Astrocyte (in vitro differentiated cells and primary cell): Measurements from ENCODE around the gene MRAP2. TPM values are rescaled to one million over a fixed set of nuclear protein-coding genes. Genes with fewer than 3 reads are reported as not detected.

Experiments used
- DNase-seq: peaks from one replicate; pipeline ENCODE4 v3.0.0-alpha.2; 2010; ENCODE audit warnings: low read depth
- FAIRE-seq: peaks from 2 replicates; lab custom pipeline; 2011; peaks lifted over from hg19 to GRCh38; lab: Jason Lieb, UNC
- H2AFZ ChIP-seq: 2 replicates; pipeline ENCODE4 v1.6.0; 2012; ENCODE audit warnings: low read depth, low read length, inconsistent platforms
- H3K27ac ChIP-seq: 2 replicates; pipeline ENCODE4 v1.5.1; 2011; ENCODE audit warnings: low read depth, low read length, inconsistent platforms
- H3K27me3 ChIP-seq: 2 replicates; pipeline ENCODE4 v1.6.0; 2011; ENCODE audit warnings: low read length, inconsistent platforms; ENCODE audit not compliant: insufficient read depth
- H3K36me3 ChIP-seq: 2 replicates; pipeline ENCODE4 v1.5.1; 2011; ENCODE audit warnings: low read length, inconsistent platforms; ENCODE audit not compliant: insufficient read depth
- H3K4me1 ChIP-seq: 2 replicates; pipeline ENCODE4 v1.5.1; 2011; ENCODE audit warnings: low read length, inconsistent platforms; ENCODE audit not compliant: insufficient read depth
- H3K4me2 ChIP-seq: 2 replicates; pipeline ENCODE4 v1.6.0; 2012; ENCODE audit warnings: low read length, inconsistent platforms
- H3K4me3 ChIP-seq: 2 replicates; pipeline ENCODE4 v1.5.1; 2011; ENCODE audit warnings: low read depth, mild to moderate bottlenecking, low read length, inconsistent platforms; ENCODE audit not compliant: insufficient read depth
- H3K79me2 ChIP-seq: 2 replicates; pipeline ENCODE4 v1.6.0; 2012; ENCODE audit warnings: mild to moderate bottlenecking, low read length, inconsistent platforms; ENCODE audit not compliant: insufficient read depth
- H3K9ac ChIP-seq: 2 replicates; pipeline ENCODE4 v1.6.0; 2012; ENCODE audit warnings: mild to moderate bottlenecking, low read length, inconsistent platforms
- H3K9me3 ChIP-seq: 2 replicates; pipeline ENCODE4 v1.5.1; 2012; ENCODE audit warnings: low read depth, mild to moderate bottlenecking, low read length, inconsistent platforms; ENCODE audit not compliant: insufficient read depth
- H4K20me1 ChIP-seq: 2 replicates; pipeline ENCODE4 v1.6.0; 2012; ENCODE audit warnings: low read length, inconsistent platforms; ENCODE audit not compliant: insufficient read depth
- H3K27ac Mint-ChIP-seq: one replicate; pipeline ENCODE4 v1.8.0; 2021; ENCODE audit warnings: mild to moderate bottlenecking, mixed read lengths; ENCODE audit not compliant: unreplicated experiment
- H3K27me3 Mint-ChIP-seq: one replicate; pipeline ENCODE4 v1.8.0; 2021; ENCODE audit warnings: low read depth, mixed read lengths; ENCODE audit not compliant: unreplicated experiment
- H3K36me3 Mint-ChIP-seq: one replicate; pipeline ENCODE4 v1.8.0; 2021; ENCODE audit warnings: low read depth, mixed read lengths; ENCODE audit not compliant: unreplicated experiment
- H3K4me1 Mint-ChIP-seq: one replicate; pipeline ENCODE4 v1.8.0; 2021; ENCODE audit warnings: low read depth, mixed read lengths; ENCODE audit not compliant: unreplicated experiment
- H3K4me3 Mint-ChIP-seq: one replicate; pipeline ENCODE4 v1.8.0; 2021; ENCODE audit warnings: mild to moderate bottlenecking, moderate library complexity, mixed read lengths; ENCODE audit not compliant: unreplicated experiment
- H3K9me3 Mint-ChIP-seq: one replicate; pipeline ENCODE4 v1.8.0; 2021; ENCODE audit warnings: mild to moderate bottlenecking, mixed read lengths; ENCODE audit not compliant: unreplicated experiment
- EZH2 ChIP-seq: IDR thresholded peaks from 2 replicates; pipeline ENCODE4 v1.6.1; 2012; ENCODE audit warnings: mild to moderate bottlenecking, low read length, inconsistent platforms; ENCODE audit not compliant: insufficient read depth
- total RNA-seq: library from RNA; stranded (reverse); gene quantifications from 2 replicates; pipeline ENCODE4 v1.2.1, GENCODE V29; 2021
- TF ChIP-seq, protein P1 (sequence below): IDR thresholded peaks from 2 replicates; pipeline ENCODE4 v1.5.1; 2011; ENCODE audit warnings: low read depth, mild to moderate bottlenecking, inconsistent platforms, low read length, moderate library complexity; ENCODE audit not compliant: insufficient read depth

Gene MRAP2
- total RNA-seq, 1 donor from 2014 or later: 0.20 TPM

DNA sequence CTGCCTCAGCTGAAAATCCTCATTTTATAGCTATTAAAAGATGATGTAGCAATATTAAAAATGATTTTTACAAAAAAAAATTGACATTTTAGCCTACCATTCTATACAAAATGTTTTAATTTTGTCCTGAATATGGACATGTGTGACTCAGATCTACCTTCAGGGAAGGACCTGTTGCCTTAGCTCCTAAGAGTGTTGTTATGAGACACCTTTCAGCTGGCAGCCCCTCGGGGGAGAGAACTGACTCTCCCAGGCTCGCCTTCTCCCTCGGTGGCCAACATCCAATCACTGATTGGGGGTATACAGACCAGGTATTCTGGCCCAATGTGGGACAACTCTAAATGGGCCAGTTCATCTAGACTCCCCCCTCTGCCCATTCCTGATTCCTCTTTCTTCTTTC is 32.5 kb upstream of the MRAP2 start:
- H3K4me3 Mint-ChIP-seq: no peak overlapping the region
- Histone ChIP-seq H3K9ac (no peak overlapping the region), H3K4me1 (no peaks in the 10 kb centered on the region), H3K79me2 (no peaks in the 10 kb centered on the region), H3K27me3 (no peaks in the 10 kb centered on the region), H3K9me3 (no peaks in the 10 kb centered on the region), H3K4me2 (no peak overlapping the region), H4K20me1 (no peaks in the 10 kb centered on the region), H3K36me3 (no peaks in the 10 kb centered on the region), H3K27ac (no peak overlapping the region), H3K4me3 (no peak overlapping the region), H2AFZ (no peak overlapping the region)
- no peak for TF ChIP-seq EZH2
- TF ChIP-seq, protein P1, sequence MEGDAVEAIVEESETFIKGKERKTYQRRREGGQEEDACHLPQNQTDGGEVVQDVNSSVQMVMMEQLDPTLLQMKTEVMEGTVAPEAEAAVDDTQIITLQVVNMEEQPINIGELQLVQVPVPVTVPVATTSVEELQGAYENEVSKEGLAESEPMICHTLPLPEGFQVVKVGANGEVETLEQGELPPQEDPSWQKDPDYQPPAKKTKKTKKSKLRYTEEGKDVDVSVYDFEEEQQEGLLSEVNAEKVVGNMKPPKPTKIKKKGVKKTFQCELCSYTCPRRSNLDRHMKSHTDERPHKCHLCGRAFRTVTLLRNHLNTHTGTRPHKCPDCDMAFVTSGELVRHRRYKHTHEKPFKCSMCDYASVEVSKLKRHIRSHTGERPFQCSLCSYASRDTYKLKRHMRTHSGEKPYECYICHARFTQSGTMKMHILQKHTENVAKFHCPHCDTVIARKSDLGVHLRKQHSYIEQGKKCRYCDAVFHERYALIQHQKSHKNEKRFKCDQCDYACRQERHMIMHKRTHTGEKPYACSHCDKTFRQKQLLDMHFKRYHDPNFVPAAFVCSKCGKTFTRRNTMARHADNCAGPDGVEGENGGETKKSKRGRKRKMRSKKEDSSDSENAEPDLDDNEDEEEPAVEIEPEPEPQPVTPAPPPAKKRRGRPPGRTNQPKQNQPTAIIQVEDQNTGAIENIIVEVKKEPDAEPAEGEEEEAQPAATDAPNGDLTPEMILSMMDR: no peak
- no peak overlapping the region for H3K27ac Mint-ChIP-seq
- FAIRE-seq (no peak), DNase-seq (no peak)
- H3K4me1 Mint-ChIP-seq: no peaks in the 10 kb centered on the region
- no peaks in the 10 kb centered on the region for H3K27me3 Mint-ChIP-seq
- no peaks in the 10 kb centered on the region for H3K9me3 Mint-ChIP-seq
- no peaks in the 10 kb centered on the region for H3K36me3 Mint-ChIP-seq

DNA sequence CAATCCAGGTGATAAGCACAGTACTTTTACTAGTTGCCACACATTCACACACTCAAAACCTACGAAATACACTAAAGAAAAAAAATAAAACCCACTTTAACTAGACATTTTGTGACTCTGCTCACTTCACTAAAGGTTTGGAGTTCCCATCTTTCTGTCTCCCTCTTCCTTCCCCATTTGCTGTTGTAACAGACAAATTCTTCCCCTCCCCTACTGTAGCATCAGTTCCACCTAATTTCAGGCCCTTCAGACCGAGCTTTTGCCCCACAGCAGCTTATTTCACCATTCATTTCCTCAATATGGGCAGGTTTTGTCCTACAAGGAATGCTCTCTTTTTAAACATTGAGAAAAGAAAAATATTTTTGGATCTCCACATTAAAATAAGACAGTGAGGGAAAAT is 31.3 kb upstream of the MRAP2 start:
- DNase-seq: no peak
- H3K79me2 ChIP-seq: no peaks in the 10 kb centered on the region
- Mint-ChIP-seq H3K4me3 (no peak overlapping the region), H3K9me3 (no peaks in the 10 kb centered on the region), H3K27me3 (no peaks in the 10 kb centered on the region), H3K36me3 (no peaks in the 10 kb centered on the region), H3K4me1 (no peaks in the 10 kb centered on the region), H3K27ac (no peak overlapping the region)
- H3K27me3 ChIP-seq: no peaks in the 10 kb centered on the region
- H3K4me2 ChIP-seq: no peak overlapping the region
- H4K20me1 ChIP-seq: no peaks in the 10 kb centered on the region
- H2AFZ ChIP-seq: no peak overlapping the region
- H3K36me3 ChIP-seq: no peaks in the 10 kb centered on the region
- no peaks in the 10 kb centered on the region for H3K9me3 ChIP-seq
- no peak for FAIRE-seq
- H3K4me3 ChIP-seq: no peak overlapping the region
- no peaks in the 10 kb centered on the region for H3K4me1 ChIP-seq
- no peak for TF ChIP-seq EZH2
- TF ChIP-seq, protein P1: no peak
- H3K9ac ChIP-seq: no peak overlapping the region
- H3K27ac ChIP-seq: no peak overlapping the region

DNA sequence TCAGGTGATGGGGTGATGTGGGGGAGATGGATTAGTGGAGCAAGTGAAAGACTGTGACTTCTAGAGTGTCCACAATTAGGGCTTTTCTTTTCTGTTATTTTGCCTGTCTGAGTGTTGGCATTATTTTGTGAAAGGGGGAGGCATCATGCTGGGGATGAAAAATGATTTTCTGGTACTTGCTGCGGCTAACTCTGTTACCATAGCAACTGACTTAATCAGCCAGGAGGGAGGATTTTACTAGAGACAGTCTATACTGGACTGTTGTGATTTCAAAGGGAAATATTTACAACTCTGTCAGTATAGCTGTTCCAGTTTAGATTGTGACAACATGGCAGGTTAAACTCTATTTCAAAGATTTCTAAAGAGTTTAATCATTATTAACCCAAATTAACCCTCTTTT is 30.4 kb upstream of the MRAP2 start:
- Histone ChIP-seq H3K4me3 (no peak overlapping the region), H3K27me3 (no peaks in the 10 kb centered on the region), H2AFZ (no peak overlapping the region), H3K9ac (no peak overlapping the region), H3K36me3 (no peaks in the 10 kb centered on the region), H3K9me3 (no peaks in the 10 kb centered on the region), H3K27ac (no peak overlapping the region), H3K4me1 (no peaks in the 10 kb centered on the region), H3K79me2 (no peaks in the 10 kb centered on the region), H4K20me1 (no peaks in the 10 kb centered on the region), H3K4me2 (no peak overlapping the region)
- no peaks in the 10 kb centered on the region for H3K27me3 Mint-ChIP-seq
- H3K9me3 Mint-ChIP-seq: no peaks in the 10 kb centered on the region
- no peaks in the 10 kb centered on the region for H3K4me1 Mint-ChIP-seq
- no peak for FAIRE-seq
- no peak overlapping the region for H3K4me3 Mint-ChIP-seq
- TF ChIP-seq, protein P1: no peak
- TF ChIP-seq EZH2: no peak
- no peak overlapping the region for H3K27ac Mint-ChIP-seq
- no peaks in the 10 kb centered on the region for H3K36me3 Mint-ChIP-seq
- no peak for DNase-seq
